RPMI7951 (cell line): ENCODE data around the gene COA5. TPM values are rescaled to one million over a fixed set of nuclear protein-coding genes. Genes with fewer than 3 reads are reported as not detected.

ENCODE experiments used
- DNase-seq: peaks from one replicate; pipeline ENCODE4 v3.0.0-alpha.2; 2012; ENCODE audit warnings: low read depth
- total RNA-seq: library from RNA; depleted of rRNA; stranded (reverse); fragments of >200 nt; shearing (Covaris generic); gene quantifications from 2 replicates; pipeline ENCODE4 v1.2.3, GENCODE V29; 2014

The COA5 gene
- total RNA-seq, 1 experiment from 2014 or later, result 41.0 TPM

- no peak for DNase-seq
Measured at GRCh38 chr2:98572211-98572610, 36.1 kb downstream of the COA5 start.

GRCh38 chr2:98571796-98572195 lies 36.5 kb downstream of the COA5 start:
- no peak for DNase-seq

- no peak for DNase-seq
Measured at GRCh38 chr2:98571121-98571701, 37.1 kb downstream of the COA5 start.

GRCh38 chr2:98570356-98570755 lies 38.0 kb downstream of the COA5 start:
- no peak for DNase-seq

GRCh38 chr2:98569915-98570314 lies 38.4 kb downstream of the COA5 start:
- no peak for DNase-seq

- peak; percentile 9 for DNase-seq
Measured at GRCh38 chr2:98569197-98569793, 39.0 kb downstream of the COA5 start.

GRCh38 chr2:98568161-98568956 lies 40.0 kb downstream of the COA5 start:
- no peak for DNase-seq

GRCh38 chr2:98565941-98566340 lies 42.4 kb downstream of the COA5 start:
- no peak for DNase-seq

GRCh38 chr2:98565286-98565860 lies 42.9 kb downstream of the COA5 start:
- DNase-seq, result no peak

GRCh38 chr2:98564541-98565132 lies 43.7 kb downstream of the COA5 start:
- DNase-seq, result no peak

GRCh38 chr2:98563394-98563793 lies 44.9 kb downstream of the COA5 start:
- no peak for DNase-seq

- no peak for DNase-seq
Measured at GRCh38 chr2:98561902-98562695, 46.2 kb downstream of the COA5 start.

- DNase-seq, result no peak
Measured at GRCh38 chr2:98561018-98561417, 47.3 kb downstream of the COA5 start.

GRCh38 chr2:98560256-98560771 lies 48.0 kb downstream of the COA5 start:
- peak; percentile 91 for DNase-seq

- DNase-seq, result peak; percentile 11
Measured at GRCh38 chr2:98559581-98559980, 48.7 kb downstream of the COA5 start.

- DNase-seq, result no peak
Measured at GRCh38 chr2:98558852-98559530, 49.3 kb downstream of the COA5 start.

- DNase-seq, result no peak
Measured at GRCh38 chr2:98556344-98557033, 51.8 kb downstream of the COA5 start.

GRCh38 chr2:98555696-98556095 lies 52.6 kb downstream of the COA5 start:
- no peak for DNase-seq

- DNase-seq, result no peak
Measured at GRCh38 chr2:98554116-98554861, 54.0 kb downstream of the COA5 start.
